KMS-11 (cell line): ENCODE measurements around the gene TTC34.

Experiments
- H2AFZ ChIP-seq: fragments of 200-600 bp; sonication (generic); 2 replicates; pipeline ENCODE4 v1.6.1; 2016; ENCODE audit warnings: antibody characterized with exemption, mixed run types, low read depth
- H3K27ac ChIP-seq: fragments of 200-600 bp; sonication (generic); 2 replicates; pipeline ENCODE4 v1.6.1; 2016; ENCODE audit warnings: mild to moderate bottlenecking, mixed run types
- H3K27me3 ChIP-seq: fragments of 200-600 bp; sonication (generic); 2 replicates; pipeline ENCODE4 v1.6.1; 2017; ENCODE audit warnings: mild to moderate bottlenecking, low read depth, mixed run types, moderate library complexity; ENCODE audit not compliant: insufficient read depth
- H3K36me3 ChIP-seq: fragments of 200-600 bp; sonication (generic); 2 replicates; pipeline ENCODE4 v1.6.1; 2017; ENCODE audit warnings: mild to moderate bottlenecking, mixed run types; ENCODE audit not compliant: insufficient read depth
- H3K4me1 ChIP-seq: fragments of 200-600 bp; sonication (generic); 2 replicates; pipeline ENCODE4 v1.6.1; 2016; ENCODE audit warnings: mild to moderate bottlenecking, low read depth, mixed run types; ENCODE audit not compliant: poor library complexity, severe bottlenecking
- H3K4me2 ChIP-seq: fragments of 200-600 bp; sonication (generic); 2 replicates; pipeline ENCODE4 v1.7.0; 2016; ENCODE audit warnings: mild to moderate bottlenecking, mixed run types
- H3K4me3 ChIP-seq: fragments of 200-600 bp; sonication (generic); IDR thresholded peaks from 2 replicates; pipeline ENCODE4 v1.6.1; 2017; ENCODE audit warnings: low read depth, low read length, mixed read lengths; ENCODE audit not compliant: insufficient read depth
- H3K79me2 ChIP-seq: fragments of 200-600 bp; sonication (generic); 2 replicates; pipeline ENCODE4 v1.6.1; 2016; ENCODE audit warnings: low read depth, mixed run types; ENCODE audit not compliant: insufficient read depth
- H3K9ac ChIP-seq: fragments of 200-600 bp; sonication (generic); 2 replicates; pipeline ENCODE4 v1.6.1; 2016; ENCODE audit warnings: mild to moderate bottlenecking, mixed run types
- H4K20me1 ChIP-seq: fragments of 200-600 bp; sonication (generic); 2 replicates; pipeline ENCODE4 v1.6.1; 2016; ENCODE audit warnings: mild to moderate bottlenecking, mixed run types; ENCODE audit not compliant: insufficient read depth
- CTCF ChIP-seq: fragments of 200-600 bp; sonication (generic); conservative IDR thresholded peaks from 2 replicates; pipeline ENCODE4 v1.6.1; 2017; ENCODE audit warnings: low read depth, mild to moderate bottlenecking, antibody characterized with exemption, low read length, moderate library complexity, mixed read lengths

TTC34 gene

GRCh38 chr1:2597441-2598328 is 203.8 kb downstream of the TTC34 start:
- H3K4me3 ChIP-seq = no peak overlapping the region
- TF ChIP-seq CTCF = no peak
- no peaks in the 10 kb centered on the region for H3K79me2 ChIP-seq
- H3K27me3 ChIP-seq = peaks cover 95% of the 10 kb centered on the region
- no peaks in the 10 kb centered on the region for H4K20me1 ChIP-seq
- no peaks in the 10 kb centered on the region for H3K4me1 ChIP-seq
- no peak overlapping the region for H3K4me2 ChIP-seq
- H3K9ac ChIP-seq = no peak overlapping the region
- no peaks in the 10 kb centered on the region for H3K36me3 ChIP-seq
- no peak overlapping the region for H3K27ac ChIP-seq
- H2AFZ ChIP-seq = no peak overlapping the region

DNA sequence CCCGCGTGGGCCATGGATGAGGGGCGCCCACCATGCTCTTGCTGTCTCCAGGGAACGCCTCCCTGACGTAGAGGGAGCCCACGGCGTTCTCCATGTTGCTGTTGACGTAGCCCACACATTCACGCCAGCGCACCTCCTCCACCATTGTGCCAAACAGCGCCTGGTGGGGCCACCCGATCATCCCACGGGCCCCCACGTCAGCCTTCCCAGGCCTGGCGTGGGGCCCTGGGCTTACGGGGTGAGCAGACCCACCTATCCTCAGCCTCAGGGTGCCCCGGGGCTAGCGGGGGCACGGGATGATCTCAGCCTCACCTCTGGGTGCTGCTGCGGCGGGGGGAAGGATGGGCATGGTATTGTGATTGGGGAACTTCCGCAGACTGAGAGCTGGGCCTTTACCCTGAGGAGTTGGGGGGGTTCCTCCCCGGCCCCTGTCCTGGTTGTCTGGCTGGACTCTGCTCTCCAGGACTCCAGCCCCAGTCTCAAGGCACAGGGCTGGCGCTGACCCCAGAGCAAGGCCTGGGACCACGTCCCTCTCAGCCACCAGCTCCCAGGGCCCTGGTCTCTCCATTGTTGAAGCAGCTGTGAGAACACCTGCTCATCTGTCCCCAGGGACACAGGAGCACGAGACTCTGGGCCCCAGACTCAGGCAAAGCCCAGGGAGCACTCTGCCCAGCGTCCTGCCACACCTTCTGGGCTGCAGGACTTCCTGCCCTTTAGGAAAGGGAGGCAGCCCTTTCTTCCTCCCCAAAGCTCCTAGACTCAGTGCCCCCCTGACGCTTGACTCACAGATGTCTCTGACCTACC is 204.8 kb downstream of the TTC34 start:
- H3K27me3 ChIP-seq = peaks cover 90% of the 10 kb centered on the region
- no peak overlapping the region for H3K4me3 ChIP-seq
- H2AFZ ChIP-seq = no peak overlapping the region
- no peak for TF ChIP-seq CTCF
- H3K9ac ChIP-seq = no peak overlapping the region
- no peaks in the 10 kb centered on the region for H3K79me2 ChIP-seq
- no peaks in the 10 kb centered on the region for H4K20me1 ChIP-seq
- H3K4me1 ChIP-seq = no peaks in the 10 kb centered on the region
- no peak overlapping the region for H3K27ac ChIP-seq
- no peaks in the 10 kb centered on the region for H3K36me3 ChIP-seq
- H3K4me2 ChIP-seq = no peak overlapping the region

GRCh38 chr1:2595812-2596529 is 205.5 kb downstream of the TTC34 start:
- H3K9ac ChIP-seq = no peak overlapping the region
- no peak overlapping the region for H3K27ac ChIP-seq
- no peaks in the 10 kb centered on the region for H3K4me1 ChIP-seq
- no peak overlapping the region for H3K4me3 ChIP-seq
- no peak overlapping the region for H2AFZ ChIP-seq
- H3K27me3 ChIP-seq = peaks cover 83% of the 10 kb centered on the region
- TF ChIP-seq CTCF = no peak
- no peaks in the 10 kb centered on the region for H4K20me1 ChIP-seq
- H3K79me2 ChIP-seq = no peaks in the 10 kb centered on the region
- H3K36me3 ChIP-seq = no peaks in the 10 kb centered on the region
- no peak overlapping the region for H3K4me2 ChIP-seq

DNA sequence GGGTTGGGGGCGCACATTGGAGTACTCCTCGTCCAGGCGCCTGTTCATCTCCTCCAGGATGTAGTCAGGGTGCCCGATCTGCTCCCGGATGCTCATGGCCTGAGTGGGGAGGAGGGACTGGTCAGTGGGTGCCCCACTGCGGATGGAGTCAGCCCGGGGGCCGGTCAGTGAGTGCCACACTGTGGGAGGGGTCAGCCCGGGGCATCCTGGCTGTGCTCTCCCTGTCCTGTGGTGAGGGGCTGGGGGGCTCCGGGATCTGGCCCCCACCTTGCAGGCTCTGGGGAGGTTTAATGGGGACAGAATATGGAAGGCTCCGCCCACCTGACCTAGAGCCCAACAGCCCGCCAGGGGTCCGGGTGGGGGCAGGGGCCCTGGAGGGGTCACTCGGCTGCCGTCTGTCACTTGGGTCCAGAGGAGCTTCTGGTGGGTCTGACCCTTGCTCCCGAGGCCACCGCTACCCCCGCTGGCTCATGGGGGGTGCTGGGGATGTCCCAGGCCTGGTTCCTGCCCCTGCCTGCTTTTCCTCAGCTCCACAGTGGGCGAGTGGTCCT is 206.2 kb downstream of the TTC34 start:
- no peaks in the 10 kb centered on the region for H3K4me1 ChIP-seq
- no peaks in the 10 kb centered on the region for H3K36me3 ChIP-seq
- no peak for TF ChIP-seq CTCF

More for the DNA sequence above, 206.2 kb downstream of the TTC34 start:
- Histone ChIP-seq H3K4me2 (no peak overlapping the region), H2AFZ (no peak overlapping the region), H4K20me1 (no peaks in the 10 kb centered on the region), H3K4me3 (no peak overlapping the region), H3K27ac (no peak overlapping the region), H3K9ac (no peak overlapping the region), H3K79me2 (no peaks in the 10 kb centered on the region), H3K27me3 (peaks cover 81% of the 10 kb centered on the region)
